Calu3 (cell line): Measurements from ENCODE around the gene CTNND2. TPM values are rescaled to one million over a fixed set of nuclear protein-coding genes. Genes with fewer than 3 reads are reported as not detected.
A peak's percentile ranks its signal among the peaks of the same experiment; 100 is the strongest.
"Not testable (repeated sequence)": the region's sequence is repeated elsewhere in the genome, so short reads cannot be mapped to it uniquely, and the experiment has no call there.

ENCODE experiments used
- BruUV-seq: library from RNA; stranded (reverse); fragments of 400-500 nt; replicated peaks from 2 replicates; lab custom pipeline; 2021; lab: Mats Ljungman, UMichigan
- CTCF ChIA-PET: fragments of 300-600 bp; sonication (Branson Sonifier 250); formaldehyde crosslinking; loops from one replicate; lab custom pipeline; 2022; ENCODE audit warnings: antibody characterized with exemption; lab: Charles Lee
- DNase-seq: peaks from one replicate; pipeline ENCODE4 v3.0.0; 2022
- H3K27ac Mint-ChIP-seq: one replicate; pipeline ENCODE4 v1.8.0; 2022; ENCODE audit warnings: mixed read lengths; ENCODE audit not compliant: unreplicated experiment
- H3K27me3 Mint-ChIP-seq: one replicate; pipeline ENCODE4 v1.8.0; 2022; ENCODE audit warnings: mixed read lengths; ENCODE audit not compliant: unreplicated experiment
- H3K36me3 Mint-ChIP-seq: one replicate; pipeline ENCODE4 v1.8.0; 2022; ENCODE audit warnings: mild to moderate bottlenecking, moderate library complexity, mixed read lengths; ENCODE audit not compliant: insufficient read depth, unreplicated experiment
- H3K4me1 Mint-ChIP-seq: one replicate; pipeline ENCODE4 v1.8.0; 2022; ENCODE audit warnings: mild to moderate bottlenecking, low read depth, mixed read lengths; ENCODE audit not compliant: unreplicated experiment
- H3K4me3 Mint-ChIP-seq: one replicate; pipeline ENCODE4 v1.8.0; 2022; ENCODE audit warnings: mild to moderate bottlenecking, low read depth, moderate library complexity, mixed read lengths; ENCODE audit not compliant: unreplicated experiment
- H3K9me3 Mint-ChIP-seq: one replicate; pipeline ENCODE4 v1.8.0; 2022; ENCODE audit warnings: low read depth, mixed read lengths; ENCODE audit not compliant: unreplicated experiment
- intact Hi-C: fragments of 100-400 bp; cut with micrococcal nuclease; formaldehyde crosslinking; loops from one replicate; pipeline ENCODE4 v1.10.0; 2022; ENCODE audit not compliant: unreplicated experiment
- total RNA-seq: library from RNA; stranded (reverse); gene quantifications from 2 replicates; pipeline ENCODE4 v1.2.3, GENCODE V29; 2022
- TF ChIP-seq, protein P1 (sequence below): fragments of 200-600 bp; IDR thresholded peaks from one replicate; pipeline ENCODE4 v1.8.0; 2022; ENCODE audit warnings: antibody characterized with exemption; ENCODE audit not compliant: unreplicated experiment

Gene CTNND2
- total RNA-seq, 1 experiment from 2014 or later = 19.6 TPM

DNA sequence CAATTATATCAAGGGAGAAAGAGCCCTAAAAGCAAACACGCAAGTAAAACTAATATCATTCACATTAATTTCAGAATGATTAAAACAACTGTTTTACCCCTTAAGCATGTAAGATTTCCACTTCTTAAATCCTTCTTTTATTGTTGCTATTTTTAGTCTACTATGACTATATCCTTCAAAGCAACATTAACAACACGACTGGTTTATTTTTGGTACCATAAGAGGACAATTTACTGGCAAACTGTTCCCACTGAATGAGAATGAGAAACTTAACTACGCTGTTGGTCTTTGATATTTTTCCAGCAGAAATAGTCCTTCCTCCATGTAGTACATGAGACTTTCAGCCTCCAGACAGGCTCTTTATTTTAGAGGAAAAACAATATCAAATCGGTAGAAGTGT, 281.5 kb downstream of the CTNND2 start:
- Mint-ChIP-seq H3K4me1 (no peaks in the 10 kb centered on the region), H3K27ac (no peak overlapping the region), H3K9me3 (peaks cover 4% of the 10 kb centered on the region), H3K4me3 (no peak overlapping the region), H3K27me3 (no peaks in the 10 kb centered on the region), H3K36me3 (no peaks in the 10 kb centered on the region)
- CTCF ChIA-PET = no interaction called here
- TF ChIP-seq, protein P1, sequence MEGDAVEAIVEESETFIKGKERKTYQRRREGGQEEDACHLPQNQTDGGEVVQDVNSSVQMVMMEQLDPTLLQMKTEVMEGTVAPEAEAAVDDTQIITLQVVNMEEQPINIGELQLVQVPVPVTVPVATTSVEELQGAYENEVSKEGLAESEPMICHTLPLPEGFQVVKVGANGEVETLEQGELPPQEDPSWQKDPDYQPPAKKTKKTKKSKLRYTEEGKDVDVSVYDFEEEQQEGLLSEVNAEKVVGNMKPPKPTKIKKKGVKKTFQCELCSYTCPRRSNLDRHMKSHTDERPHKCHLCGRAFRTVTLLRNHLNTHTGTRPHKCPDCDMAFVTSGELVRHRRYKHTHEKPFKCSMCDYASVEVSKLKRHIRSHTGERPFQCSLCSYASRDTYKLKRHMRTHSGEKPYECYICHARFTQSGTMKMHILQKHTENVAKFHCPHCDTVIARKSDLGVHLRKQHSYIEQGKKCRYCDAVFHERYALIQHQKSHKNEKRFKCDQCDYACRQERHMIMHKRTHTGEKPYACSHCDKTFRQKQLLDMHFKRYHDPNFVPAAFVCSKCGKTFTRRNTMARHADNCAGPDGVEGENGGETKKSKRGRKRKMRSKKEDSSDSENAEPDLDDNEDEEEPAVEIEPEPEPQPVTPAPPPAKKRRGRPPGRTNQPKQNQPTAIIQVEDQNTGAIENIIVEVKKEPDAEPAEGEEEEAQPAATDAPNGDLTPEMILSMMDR = no peak
- no peak for DNase-seq
- BruUV-seq = no TSS peak
- intact Hi-C loops = loop anchor here (10.0 kb wide), 1 partner anchor 102 kb away; no protein-coding TSS in a partner anchor

DNA sequence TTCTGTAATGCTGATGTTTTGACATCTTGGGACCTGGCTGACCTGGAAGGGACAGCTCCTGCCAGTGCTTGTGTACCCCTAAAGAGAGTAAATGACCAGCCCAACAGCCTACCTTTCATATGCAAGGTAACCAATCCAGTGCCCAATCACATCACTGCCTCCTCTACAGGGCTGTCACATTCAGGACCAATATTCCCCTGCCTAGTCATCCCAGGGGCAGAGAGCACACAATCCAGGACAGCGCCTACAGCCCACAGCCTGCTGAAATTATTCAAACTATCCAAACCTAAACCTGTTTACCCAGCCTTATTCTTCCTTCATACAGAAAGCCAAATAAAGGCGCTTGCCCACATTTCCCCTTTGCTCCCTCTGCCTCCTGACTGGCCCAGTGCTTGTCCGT, 284.1 kb downstream of the CTNND2 start:
- Mint-ChIP-seq H3K36me3 (no peaks in the 10 kb centered on the region), H3K27me3 (no peaks in the 10 kb centered on the region), H3K4me3 (no peak overlapping the region), H3K27ac (no peak overlapping the region), H3K9me3 (peaks cover 4% of the 10 kb centered on the region), H3K4me1 (peaks cover 13% of the 10 kb centered on the region)
- no TSS peak for BruUV-seq
- TF ChIP-seq, protein P1 = no peak
- no peak for DNase-seq
- CTCF ChIA-PET = interaction anchor here (0.9 to 1.3 kb wide), 3 partner anchors 8 to 351 kb away, joined by 3 to 5 read pairs (median 4); no protein-coding TSS in a partner anchor
- intact Hi-C loops = loop anchor here (10.0 kb wide), 1 partner anchor 105 kb away; no protein-coding TSS in a partner anchor

DNA sequence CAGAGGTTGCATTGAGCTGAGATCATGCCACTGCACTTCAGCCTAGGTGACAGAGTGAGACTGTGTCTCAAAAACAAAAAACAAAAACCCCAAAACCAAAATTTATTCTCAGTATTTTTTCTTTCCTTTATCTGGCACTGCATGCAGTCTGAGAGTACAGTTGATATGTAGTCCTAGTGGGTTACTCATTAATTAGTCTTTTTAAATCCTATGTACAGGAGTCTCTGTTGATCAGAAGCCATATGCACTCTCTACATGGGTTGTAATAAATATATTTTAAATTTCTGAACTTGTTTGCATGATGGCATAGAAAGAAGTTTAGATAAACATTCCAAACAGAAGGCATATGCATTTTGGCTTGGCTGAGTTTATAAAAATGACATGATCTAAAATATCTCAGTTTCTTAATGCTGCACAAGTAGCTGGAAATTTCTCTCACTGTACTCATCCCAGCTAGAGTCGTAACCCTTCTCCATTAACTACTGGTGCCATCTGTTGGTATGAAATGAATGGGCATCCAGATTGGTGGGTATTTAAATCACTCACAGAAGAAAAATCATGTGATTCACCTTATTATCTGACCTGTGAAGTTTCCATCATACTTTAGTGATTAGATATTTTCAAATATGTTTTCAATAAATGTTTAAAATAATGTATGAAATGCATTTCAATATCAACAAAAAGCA, 284.8 kb downstream of the CTNND2 start:
- H3K4me1 Mint-ChIP-seq = peaks cover 13% of the 10 kb centered on the region
- BruUV-seq = no TSS peak
- no peaks in the 10 kb centered on the region for H3K36me3 Mint-ChIP-seq
- intact Hi-C loops = loop anchor here (1.0 to 10.0 kb wide), 5 partner anchors 105 to 635 kb away; no protein-coding TSS in a partner anchor
- TF ChIP-seq, protein P1 = no peak
- no peaks in the 10 kb centered on the region for H3K27me3 Mint-ChIP-seq
- H3K4me3 Mint-ChIP-seq = no peak overlapping the region
- CTCF ChIA-PET = interaction anchor here (0.9 to 1.3 kb wide), 3 partner anchors 9 to 350 kb away, joined by 3 to 5 read pairs (median 4); no protein-coding TSS in a partner anchor
- DNase-seq = peak; percentile 18
- H3K27ac Mint-ChIP-seq = no peak overlapping the region
- H3K9me3 Mint-ChIP-seq = peaks cover 4% of the 10 kb centered on the region

DNA sequence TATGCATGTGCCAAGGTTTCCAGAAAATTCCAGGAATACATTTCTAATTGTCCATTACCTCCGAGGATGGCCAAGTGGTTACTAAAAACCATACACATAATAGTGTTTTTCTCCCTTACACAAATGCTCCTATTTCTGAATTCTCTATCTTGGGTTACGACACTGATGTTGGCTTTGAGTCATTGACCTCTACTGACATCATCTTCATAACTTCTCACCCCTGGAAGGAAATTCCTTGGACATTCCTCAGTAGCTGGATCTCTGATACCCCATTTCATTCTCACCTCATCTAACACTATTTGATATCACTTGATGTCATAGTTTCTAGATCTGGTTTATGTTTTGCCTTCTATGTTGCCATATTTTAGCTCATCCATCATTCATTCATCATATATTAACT, 287.2 kb downstream of the CTNND2 start:
- intact Hi-C loops = loop anchor here (5.0 to 10.0 kb wide), 2 partner anchors 405 to 632 kb away; no protein-coding TSS in a partner anchor
- DNase-seq = no peak
- CTCF ChIA-PET = interaction anchor here (1.1 kb wide), 1 partner anchor 407 kb away, joined by 3 read pairs; no protein-coding TSS in a partner anchor
- no TSS peak for BruUV-seq
- H3K27ac Mint-ChIP-seq = no peak overlapping the region
- H3K4me1 Mint-ChIP-seq = peaks cover 13% of the 10 kb centered on the region
- no peaks in the 10 kb centered on the region for H3K27me3 Mint-ChIP-seq
- H3K36me3 Mint-ChIP-seq = no peaks in the 10 kb centered on the region
- TF ChIP-seq, protein P1 = no peak
- H3K9me3 Mint-ChIP-seq = no peaks in the 10 kb centered on the region
- H3K4me3 Mint-ChIP-seq = no peak overlapping the region

DNA sequence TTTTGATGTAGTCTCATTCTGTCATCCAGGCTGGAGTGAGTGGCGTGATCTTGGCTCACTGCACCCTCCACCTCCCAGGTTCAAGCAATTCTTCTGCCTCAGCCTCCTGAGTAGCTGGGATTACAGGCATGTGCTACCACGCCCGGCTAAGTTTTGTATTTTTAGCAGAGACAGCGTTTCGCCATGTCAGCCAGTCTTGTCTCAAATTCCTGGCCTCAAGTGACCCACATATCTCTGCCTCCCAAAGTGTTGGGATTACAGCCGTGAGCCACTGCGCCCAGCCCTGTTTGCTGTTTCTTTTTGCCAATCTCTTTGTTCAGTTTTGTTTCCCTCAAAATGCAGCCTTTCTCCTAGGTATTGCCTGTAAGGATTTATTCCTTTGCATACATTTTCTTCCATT, 287.6 kb downstream of the CTNND2 start:
- H3K4me1 Mint-ChIP-seq = peaks cover 13% of the 10 kb centered on the region
- H3K9me3 Mint-ChIP-seq, CTCF ChIA-PET, H3K27ac Mint-ChIP-seq, H3K27me3 Mint-ChIP-seq, H3K36me3 Mint-ChIP-seq, DNase-seq, BruUV-seq, H3K4me3 Mint-ChIP-seq: not testable (repeated sequence)
- intact Hi-C loops = loop anchor here (5.0 to 10.0 kb wide), 2 partner anchors 406 to 632 kb away; no protein-coding TSS in a partner anchor
